RKO (cell line): Measurements from ENCODE around the gene XDH.
A peak's percentile ranks its signal among the peaks of the same experiment; 100 is the strongest.

ENCODE experiments used
- DNase-seq: peaks from one replicate; pipeline ENCODE4 v3.0.0-alpha.2; 2016; ENCODE audit warnings: low spot score

XDH gene

DNA sequence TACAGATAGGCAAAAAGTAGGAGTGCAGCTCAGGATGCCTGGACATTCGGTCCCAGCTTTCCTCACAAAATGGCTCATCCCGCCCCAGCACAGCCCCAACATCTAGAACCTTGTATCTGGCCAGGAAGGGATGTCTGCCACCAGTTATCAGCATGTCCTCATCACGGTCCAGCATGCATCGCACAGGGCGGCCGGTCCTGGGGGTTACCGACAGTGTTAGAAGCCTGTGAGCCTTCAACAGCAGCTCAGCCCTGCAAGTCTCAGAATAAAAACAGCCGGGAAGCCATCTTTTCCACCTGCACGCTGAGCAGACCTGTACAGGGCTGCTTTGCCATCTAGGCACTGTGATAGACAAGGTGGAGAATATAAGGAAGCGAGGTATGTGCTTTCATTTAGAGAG, 49.2 kb downstream of the XDH start:
- DNase-seq, result no peak

DNA sequence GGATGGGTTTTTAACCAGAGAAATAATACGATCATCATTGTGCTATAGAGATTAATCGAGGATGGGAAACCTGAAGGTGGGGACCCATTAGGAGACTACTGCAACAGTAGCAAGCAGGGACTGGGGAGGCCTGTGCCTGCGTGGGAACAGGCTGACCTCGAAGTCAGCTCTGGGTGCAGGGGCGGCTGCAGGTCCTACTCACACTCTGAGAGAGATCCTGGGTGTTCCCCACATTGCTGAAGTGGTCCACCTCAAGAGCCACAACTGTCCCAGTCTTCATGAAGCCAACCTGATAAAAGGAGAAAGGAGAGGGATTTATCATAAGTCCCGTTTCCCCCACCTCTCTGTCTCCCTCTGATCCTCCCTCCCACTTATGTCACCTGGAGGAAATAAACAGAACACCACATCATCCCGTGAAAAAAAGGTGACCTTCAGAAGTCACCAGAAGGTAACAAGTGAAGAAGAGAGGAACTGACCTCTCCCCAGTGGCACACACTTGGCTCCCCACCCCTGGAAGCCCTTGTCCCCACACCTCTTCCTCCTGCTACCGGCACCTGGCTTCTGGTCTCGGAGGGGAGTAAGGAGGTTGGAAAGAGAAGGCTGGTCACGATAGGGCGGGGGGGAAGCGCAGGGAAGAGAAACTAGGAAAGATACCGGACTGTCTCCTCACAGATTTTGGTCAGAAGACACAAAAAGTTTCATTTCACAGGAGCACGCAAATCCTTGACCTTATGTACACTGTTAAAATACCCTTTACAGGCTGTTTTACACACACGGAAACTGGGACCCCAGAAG, 50.4 kb downstream of the XDH start:
- no peak for DNase-seq

DNA sequence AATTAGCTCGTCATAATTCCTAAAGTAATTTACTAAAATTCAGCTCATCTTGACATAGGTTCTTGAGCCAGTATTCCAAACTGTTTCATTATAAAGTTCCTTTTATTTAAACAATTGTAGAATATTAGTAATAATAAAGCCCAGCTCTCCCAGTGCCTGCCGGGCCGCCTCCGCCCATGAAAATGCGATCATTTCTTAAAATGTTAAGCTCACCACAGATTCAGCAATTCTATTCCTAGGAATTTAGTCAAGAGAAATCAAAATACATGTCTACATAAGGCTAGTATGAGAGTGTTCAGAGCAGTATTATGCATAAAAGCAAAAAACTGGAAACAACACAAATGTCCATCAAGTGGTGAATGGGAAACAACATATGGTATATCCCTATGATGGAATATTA, 52.0 kb downstream of the XDH start:
- no peak for DNase-seq

DNA sequence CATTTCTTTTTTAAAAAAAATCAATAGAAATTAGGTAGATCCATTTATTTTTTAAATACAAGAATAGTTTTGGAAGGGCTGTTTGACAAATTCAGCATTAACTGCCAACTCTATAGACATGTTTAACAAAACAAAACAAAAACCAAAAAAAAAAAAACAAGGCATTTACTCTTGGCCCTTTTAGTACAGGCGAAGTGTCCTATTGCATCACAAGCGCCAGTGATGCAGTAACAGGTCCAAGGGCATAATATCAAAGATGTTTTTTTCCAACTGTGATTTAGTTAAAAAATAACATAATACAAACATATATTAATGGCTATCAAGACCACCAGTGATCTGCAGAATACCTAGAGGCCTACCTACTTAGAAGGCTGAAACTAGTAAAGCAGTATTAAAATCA, 55.3 kb downstream of the XDH start:
- DNase-seq, result no peak

DNA sequence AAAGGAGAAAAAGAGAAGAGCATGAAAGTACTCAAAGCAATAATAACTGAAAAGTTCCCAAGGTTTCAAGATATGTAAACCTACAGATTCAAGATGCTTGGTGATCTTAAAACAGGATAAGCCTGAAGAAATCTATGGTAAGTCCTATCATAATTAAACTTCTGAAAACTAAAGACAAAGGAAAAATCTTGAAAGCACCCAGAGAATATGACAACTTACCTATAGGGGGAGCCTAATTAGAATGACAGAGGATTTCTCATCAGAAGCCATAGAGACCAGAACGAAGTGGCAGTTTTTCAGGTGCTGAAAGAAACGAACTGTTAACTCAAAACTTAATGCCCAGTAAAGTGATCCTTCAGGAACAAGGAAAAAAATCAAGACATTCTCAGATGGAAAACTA, 59.7 kb downstream of the XDH start:
- peak; percentile 30 for DNase-seq

DNA sequence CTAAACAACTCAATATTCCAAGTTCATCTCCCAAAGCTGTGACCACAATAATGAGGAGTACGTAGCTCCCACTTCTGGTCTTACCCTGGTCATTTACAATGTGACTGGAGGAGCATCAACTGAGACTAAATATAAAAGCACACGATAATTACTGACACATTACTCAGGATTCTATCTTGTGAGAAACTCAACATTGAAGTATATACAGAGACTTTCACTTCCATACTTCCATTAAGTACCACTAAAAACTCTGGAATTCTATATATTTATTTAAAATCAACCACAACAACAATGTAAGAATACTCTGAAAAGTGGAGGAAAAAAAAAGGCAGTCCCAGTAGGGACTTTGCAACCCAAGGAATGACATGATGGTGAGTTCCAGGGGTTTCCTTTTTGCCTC, 61.4 kb downstream of the XDH start:
- no peak for DNase-seq

DNA sequence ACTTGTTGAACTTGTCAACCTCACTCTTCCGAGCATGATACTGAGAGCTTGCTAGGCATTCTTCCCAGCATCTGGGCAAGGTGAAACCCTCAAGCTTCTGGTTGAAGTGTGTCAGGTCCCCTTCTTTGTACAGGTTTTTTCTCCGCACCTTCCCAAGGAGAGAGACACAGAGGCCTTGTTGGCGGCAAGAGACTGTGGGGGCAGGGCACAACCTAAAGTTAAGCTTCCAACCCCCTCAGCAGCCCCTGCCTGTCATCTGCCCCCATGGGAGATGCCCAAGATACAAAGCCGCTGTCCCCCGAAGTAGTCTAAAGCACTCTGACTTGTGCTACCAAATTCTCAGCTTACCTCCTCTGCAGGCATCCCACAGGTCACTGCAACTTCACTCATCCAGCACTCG, 64.9 kb downstream of the XDH start:
- no peak for DNase-seq

DNA sequence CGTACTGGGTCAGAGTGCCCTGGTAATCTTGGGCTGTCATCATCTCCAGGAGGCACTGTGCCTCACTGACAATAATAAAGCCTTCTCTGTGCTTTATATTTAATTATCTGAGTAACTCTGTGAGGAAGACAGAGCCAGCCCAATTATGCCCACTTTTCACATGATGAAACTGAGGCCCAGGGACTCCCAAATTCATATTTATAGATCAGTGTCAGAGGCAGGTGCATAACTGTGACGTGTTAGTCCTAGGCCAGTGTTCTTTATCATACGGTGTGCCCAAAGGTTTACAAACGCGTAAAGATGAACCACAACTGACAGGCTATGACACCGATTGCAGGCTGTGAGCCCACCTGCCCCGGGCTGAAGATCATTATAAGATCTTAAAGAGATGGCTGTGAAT, 65.4 kb downstream of the XDH start:
- DNase-seq, result no peak

DNA sequence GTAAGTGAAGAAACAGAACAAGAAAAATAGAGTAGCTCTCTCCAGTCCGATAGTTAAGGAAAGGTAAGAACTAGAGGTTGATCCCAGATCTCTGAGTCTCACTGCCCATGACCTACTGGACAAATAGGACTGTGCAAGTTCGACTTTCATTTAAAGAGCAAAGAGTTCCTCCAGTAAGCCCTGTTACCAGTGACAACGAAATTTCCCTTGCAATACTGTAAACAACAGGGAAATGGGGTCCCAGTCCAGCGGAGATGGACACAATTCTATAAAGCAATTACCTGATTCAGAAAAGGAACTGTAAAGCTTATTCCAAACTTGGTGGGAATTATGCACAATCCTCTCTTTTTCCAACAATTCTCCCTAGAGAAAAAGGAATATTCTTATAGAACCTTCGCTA, 65.9 kb downstream of the XDH start:
- DNase-seq, result no peak

DNA sequence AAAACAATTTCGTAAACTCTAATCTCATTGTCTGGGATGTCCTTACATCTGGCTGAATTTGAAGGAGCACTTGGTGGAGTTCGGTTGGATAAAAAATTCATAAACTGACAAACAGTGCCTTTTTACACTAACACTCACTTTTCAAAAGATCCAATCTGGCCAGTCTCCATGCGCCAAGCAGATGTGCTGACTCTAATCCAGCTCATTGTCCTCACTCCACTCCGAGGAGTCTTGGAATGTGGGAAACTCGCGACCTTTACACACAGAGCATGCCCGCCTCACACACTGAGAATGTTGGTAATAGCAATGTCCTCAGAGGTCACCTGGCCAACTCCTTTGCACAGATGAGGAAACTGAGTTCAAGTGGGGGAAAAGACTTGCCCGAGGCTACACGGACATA, 66.8 kb downstream of the XDH start:
- no peak for DNase-seq

DNA sequence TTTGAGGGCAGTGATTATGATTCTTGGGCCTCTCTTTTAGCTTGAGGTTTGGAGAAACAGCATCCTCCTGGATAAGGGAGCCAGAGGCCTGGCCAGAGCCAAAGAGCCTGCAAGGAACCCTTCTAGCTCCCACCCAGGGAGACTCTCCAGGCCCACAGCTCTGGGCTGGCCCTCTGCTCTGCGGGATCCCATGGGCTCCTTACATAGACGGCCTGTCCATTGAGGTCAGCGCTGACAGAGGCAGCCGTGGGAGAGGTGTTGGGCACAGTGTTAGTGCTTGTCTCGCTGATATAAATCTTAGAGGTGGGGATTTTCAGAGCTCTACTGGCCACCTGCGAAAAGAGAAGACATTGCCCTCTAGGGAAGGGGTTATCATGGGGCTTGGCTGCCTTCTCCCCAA, 67.2 kb downstream of the XDH start:
- no peak for DNase-seq

DNA sequence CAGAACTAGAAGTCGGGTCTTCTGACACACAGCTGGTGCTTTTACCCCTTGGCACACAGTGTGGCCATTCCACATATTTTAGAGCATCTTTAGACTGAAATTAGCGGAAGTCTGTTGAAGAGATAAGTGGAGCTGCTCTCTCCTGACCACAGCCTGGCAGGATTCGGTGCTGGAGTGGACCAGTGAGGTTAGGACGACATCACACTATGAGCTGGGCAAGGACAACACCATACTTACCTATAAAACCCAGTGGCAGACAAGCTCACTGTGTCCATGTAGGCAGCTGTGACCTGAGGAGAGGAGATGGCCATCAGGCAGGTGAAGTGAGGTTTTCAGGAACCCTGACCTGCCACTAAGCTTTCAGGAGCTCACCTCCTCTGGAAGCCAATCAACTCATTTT, 70.1 kb downstream of the XDH start:
- DNase-seq, result no peak

DNA sequence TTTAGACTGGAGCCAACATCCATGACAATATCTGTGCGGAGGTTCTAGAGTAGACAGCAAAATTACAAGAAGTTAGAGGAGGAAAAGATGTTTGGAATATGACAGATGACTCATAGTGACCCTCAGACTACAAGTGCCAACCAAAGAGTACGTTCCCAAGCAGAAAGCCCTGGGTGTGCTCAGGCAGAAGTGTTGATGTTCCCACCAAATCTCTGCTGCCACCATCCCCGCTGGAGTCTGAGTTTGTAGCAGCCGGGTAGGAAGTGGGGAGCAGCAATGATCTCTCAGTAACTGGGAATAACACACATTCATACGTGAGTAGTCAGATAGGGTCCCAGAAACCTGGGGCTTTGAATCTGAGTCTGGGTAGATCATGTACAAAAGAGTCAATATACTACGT, 73.2 kb downstream of the XDH start:
- no peak for DNase-seq

DNA sequence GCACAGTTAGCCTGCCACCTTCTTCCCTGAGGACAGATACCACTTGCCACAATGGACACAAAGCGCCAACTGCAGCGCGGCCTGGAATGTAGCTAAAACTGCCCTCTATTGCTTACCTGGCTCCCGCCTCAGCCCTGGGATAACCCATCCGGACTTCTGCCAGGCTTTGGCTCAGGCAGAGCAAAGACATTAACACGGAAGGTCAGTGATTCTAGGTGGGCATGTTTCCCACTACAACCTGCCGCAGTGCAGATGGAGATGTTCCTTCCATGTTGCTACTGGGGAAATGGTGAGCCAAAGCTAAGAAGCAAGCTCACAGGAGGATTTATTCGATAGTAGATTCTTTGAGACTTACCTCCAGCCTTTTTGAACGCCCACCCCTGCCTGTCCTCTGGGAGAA, 74.8 kb downstream of the XDH start:
- DNase-seq, result no peak

DNA sequence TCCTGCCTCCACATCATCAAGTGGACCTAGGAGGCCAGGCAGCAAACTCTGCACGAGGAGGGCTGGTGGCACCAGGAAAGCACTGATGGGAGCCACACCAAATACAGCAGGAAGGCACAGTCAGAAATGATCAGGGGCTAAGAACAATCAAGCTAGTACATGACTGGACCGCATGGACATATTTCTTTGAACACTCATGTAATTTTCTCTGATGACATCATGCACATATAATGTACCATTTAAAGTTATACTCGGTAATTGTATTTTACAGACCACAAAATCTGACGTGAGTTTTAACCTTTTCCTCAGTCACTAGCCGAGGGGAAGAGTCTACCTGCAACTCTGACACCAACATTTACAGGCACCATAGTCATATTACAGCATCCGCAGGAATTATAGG, 76.7 kb downstream of the XDH start:
- peak; percentile 62 for DNase-seq

DNA sequence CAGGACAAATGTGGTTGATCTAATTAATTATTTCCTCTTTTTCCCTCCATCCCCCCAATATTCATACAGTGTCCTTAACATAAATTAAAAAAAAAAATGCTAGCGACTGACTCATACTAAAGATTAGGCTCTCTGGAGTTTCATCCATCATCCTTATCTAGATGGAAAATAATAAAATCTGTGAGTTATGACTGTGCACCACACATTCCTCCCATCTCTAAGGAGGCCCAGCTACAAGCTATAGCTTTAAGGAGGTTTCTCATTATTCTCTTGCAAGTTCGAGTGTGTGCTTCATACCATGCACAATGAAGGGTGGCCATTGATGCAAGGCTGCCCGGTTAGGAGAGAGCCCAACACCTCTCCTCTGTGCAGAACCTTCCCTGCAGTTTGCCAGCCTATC, 77.3 kb downstream of the XDH start:
- no peak for DNase-seq

DNA sequence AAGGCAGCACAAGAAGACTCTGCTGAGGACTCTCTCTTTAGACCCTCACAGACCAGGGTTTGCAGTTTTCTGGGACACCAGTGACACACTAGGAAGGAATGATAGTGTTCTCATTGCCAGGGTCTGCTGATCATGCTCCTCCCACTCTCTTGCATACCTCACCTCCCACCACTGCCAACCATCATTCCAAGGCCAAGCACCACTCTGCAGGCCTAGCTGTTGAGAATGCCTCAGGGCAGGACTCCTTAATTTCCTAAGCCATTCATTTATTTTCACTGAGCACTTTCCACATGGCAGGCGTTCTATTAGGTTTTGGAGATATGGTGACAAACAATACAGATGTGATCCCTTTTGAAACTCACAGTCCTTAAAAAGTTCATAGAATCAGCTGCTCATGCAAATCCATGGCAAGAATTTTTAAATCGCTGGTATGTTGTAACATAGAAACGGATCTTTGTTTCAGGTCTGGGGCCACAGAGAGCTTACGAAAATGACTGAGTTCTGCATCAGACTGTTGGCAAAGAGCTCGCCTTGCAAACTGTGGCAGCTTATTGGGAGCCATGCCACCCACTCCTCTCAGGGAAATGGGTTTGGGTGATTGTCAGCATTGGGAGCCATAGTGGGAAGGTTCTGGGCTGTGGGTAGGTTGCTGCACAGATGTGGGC, 78.5 kb downstream of the XDH start:
- no peak for DNase-seq

DNA sequence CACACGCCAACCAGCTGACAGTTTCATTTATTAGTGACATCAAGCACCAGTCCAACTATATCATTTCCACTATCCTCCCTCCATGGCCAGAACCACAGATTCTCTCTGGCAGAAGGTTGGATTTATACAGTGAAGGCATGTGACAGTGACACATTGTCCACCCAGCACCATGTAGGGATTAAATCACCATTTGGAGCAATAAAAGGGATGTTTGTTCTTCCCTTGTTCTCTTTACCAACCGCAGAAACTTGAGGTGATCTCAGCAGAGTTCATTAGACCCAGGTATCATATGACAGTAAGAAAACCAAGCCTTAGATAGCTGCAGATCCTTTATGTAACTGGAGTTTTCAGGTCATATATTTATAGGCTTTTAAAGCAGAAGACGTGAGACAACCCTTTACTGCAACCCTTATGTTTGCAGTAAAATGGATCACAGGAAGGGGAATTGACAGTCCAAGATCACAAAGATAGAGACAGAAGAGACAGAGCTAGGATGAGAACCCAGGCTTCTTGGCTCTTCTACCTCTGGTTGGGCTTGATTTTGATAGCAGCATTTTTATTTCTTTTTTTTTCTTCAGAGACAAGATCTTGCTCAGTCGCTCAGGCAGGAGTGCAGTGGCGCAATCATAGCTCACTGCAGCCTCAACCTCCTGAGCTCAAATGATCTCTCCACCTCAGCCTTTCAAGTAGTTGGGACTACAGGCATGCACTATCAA, 80.1 kb downstream of the XDH start:
- DNase-seq, result no peak

DNA sequence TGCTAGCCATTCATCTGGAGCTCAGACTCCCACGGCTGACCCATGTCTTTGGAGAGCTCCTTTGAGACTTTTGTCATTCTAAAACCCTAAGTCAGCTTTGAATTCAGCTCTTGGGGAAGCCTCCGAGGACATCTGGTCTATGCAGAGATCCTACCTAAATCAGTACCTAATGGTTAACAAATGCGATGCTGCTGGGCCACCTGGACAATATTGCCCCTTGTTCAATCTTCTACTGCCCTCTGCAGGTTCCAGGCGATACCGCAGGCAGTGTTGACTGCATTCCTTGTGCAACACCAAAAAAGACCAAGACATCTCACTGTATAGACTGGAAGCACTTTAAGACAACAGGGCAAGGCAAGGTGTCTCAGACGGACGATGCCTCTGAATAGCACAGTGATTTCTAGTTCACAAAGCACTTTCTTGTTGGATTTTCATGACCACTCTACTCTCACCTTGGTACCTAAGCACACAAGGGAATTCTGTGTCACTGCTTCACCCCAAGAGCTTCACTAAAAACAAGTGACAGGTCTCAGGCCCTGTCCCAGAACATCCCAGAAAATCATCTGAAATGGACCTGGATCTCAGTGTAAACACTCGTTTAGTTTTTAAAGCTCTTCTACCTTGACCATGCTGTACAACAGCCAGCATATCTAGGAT, 80.9 kb downstream of the XDH start:
- DNase-seq, result peak; percentile 64

DNA sequence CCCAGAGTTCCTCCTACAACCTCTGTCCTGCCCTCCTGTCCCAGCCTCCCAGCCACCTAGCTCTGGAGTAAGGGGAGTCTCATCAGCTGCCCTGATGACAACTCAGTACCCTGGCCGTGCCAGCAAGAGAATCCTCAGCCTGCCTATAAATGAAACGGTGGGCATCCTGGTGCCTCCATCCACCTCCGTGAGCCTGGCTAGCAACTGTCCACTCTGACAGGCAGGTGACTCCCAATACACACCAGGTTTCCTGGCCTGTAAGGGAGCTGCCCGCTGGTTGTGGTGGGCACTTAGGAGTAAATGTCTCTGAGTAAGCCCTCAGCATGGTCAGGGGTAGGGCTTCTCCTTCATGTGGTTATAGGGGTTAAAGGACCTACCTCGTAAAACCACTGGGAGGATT, 81.5 kb downstream of the XDH start:
- DNase-seq, result no peak

DNA sequence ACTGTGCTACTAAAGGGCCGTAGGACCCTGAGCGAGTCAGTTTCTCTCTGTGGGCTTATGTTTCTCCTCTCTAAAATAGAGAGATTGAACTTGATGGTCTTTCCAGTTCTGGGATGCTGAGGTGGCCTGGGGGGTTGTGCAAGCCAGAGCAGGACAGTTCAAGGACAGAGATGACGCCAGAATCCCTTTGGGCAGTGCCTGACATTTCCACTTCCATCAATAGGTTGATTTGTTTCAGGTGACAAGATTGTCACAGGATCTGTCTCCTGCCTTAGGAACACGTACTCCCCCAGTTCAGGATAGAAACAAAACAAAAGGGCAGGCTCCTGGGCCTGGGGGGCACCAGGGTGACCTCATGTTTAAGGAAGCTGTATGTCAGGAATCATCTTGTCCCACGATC, 82.0 kb downstream of the XDH start:
- DNase-seq, result no peak

DNA sequence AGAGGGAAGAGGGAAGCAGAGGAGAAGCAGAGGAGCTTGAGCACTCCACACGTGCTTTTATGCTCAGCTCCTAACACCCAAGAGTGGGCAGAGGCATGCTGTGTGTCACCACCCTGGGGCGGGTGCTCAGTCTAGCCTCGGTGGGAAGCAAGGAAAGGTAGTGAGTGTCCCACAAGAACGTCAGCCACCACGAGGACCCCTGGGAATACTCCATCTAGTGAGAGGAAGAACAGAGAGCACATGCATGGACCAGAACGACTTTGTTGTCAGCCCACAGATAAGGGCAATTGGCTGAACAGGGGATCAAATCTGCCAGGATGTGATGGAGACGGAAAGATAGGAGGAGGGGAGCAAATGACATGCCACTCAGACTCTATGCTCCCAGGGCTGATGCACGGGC, 83.4 kb downstream of the XDH start:
- DNase-seq, result no peak

DNA sequence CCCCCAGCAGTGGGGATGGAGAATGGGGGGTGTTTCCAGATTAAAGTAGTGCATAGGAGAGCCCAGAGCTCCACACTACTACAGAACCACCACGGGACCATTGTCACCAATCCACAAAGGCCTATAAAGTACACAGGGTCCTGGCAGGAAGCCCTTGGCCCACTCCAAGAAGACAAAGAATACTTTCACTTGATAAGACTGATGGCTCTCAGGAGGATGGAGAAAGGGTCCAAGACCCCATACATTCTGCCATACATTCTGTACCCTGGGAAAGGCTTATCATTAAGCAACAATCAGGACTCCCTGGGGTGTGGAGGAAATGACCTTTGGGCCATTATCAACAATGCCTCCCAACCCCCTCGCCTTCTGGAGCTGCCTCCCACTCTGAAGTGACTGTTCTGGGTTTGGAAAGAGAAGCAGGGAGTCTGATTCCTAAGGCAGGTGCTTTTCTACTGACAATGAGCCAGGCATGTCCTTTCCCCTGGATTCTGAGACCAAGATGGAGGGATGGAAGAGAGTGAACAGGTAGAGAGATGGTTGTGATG, 85.4 kb downstream of the XDH start:
- no peak for DNase-seq
